HuH-7 (cell line): ENCODE measurements around the gene SNX33.
"Not testable (repeated sequence)": the region's sequence is repeated elsewhere in the genome, so short reads cannot be mapped to it uniquely, and the experiment has no call there.

Source experiments
- DNase-seq: peaks from one replicate; pipeline ENCODE4 v3.0.0; 2011; ENCODE audit warnings: low spot score

Gene SNX33

DNA sequence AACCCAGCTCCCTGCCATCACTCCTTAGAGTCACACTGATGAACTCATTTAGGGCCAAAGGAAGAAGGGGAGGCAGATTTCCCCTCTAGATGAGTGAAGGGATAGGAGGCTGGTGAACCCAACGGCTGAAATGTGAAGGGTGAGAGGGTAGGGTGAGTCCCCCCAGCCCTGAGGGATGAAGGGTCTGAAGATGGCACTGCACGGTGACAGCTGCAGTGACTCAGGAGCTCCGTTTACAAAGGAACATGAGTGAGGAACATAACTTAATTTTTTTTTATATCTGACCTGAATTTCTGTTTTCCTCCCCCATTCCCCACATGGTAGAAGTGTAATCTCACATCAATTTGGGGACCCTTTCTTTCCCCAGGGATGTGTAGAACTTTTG lies 14.0 kb downstream of the SNX33 start:
- no peak for DNase-seq

DNA sequence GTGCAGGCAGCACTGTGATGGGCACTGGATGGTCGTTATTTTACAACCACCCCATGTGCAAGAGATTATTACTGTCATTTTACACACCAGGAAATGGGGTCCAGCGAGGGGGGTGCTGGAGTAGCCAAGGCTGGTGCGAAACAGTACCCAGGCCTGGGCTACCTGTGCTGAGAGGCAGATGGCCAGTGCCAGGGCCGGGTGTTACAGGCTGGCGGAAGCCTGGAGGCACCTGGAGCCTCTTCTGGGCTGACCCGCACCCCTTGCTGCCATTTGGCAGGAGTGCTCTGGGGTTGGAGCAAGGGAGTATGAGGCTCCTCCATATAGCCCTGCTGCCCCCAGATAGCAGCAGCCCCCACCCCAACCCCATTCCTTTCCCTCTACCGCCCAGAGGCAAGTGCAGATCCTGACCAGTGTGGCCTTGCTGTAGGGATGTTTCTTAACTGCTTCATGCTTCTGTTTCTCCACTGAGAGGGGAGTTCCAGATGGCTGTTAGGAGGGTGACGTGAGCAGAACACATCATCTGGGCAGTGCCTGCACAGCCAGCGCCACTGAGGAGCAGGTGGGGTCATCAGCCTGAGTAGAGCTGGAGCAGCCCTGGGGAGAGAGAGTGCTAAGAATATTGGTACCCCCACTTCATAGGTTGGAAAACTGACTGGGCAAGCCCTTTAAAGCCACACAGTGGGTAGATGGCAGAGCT lies 15.3 kb downstream of the SNX33 start:
- no peak for DNase-seq

DNA sequence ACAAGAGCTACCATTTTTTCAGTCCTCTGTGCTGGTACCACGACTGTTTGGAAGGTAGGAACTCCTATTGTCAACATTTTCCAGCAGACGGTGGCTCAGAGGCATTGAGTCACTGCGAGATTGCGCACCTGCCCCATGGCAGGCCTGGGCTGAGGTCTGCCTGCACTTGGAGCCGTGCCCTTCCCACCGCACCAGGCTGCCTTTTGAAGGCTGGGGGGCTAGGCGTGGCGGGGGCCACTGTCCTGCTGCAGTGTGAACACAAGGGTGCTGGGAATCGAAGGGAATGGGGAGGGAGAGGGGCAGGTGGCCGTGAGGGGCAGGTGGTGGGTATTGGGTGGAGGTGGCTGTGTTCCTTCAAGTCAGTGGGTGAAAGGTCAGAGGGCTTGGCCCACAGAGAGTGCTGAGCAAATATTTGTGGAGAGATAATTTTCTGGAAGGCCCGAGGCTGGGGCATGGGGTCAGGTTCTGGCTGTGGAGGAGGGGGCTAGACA lies 16.3 kb downstream of the SNX33 start:
- DNase-seq: peak; percentile 69

DNA sequence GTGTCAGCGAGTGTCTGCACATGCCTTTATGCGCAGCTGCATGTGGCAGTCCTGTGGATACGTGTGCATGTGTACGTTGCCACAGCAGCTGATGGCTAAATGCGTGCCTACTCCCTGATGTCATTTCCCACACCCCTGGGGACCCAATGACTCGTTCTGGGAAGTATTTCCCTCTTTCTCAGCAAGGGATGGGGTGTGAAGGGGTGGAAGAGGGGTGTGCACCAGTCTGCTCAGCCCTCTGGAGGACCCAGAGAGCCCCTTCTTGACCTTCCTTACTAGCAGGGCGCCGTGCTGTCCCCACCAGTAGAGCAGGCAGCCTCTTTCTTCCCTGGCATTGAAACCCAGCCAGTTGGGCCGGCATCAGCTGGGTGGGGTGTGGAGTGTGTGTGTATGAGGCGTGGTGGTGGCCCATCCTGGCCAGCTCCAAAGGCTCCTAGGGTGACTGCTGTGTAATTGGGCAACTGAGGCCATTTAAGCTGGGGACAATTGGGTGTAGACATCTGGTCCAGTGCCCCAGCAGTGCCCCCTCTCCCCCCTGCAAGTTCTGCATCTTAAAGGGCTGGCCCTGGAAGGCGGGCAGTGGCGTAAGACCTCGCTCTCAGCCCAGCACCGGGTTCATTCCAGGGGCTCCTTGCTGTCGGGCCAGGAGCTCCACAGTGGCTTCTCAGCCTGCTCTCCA lies 19.2 kb downstream of the SNX33 start:
- no peak for DNase-seq

DNA sequence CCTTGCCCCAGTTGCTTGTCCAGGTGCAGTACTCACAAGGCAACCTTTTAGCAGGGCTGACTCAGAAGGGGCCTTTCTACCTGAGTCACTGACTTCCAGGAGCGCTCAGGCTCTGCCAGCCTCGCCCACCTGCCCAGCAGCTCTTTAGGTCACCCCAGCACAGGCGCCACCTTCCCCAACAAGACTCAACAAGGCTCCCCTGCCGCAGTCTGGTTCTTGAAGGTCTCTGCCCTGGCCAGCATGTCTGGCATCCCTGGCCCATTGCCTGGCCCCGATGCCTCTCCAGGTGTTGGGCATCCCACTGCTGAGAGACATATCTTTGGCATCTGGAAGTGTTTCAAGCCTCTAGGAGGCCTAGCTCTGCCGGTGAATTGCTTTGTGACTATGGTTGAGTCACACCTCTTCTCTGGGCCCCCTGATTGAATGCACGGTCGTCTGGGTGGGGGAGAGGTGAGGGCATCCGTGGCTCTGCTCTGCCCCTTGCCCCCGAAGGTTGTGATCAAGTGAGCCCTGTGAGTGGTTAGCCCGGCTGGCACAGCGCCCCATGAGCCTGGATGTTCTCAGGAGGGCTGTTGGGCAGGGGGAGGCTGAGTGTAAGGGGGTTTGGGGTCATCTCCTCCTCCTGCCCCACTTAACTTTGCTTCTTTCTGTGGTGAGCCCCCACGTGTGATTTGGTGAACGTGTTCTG lies 21.6 kb downstream of the SNX33 start:
- DNase-seq: no peak

DNA sequence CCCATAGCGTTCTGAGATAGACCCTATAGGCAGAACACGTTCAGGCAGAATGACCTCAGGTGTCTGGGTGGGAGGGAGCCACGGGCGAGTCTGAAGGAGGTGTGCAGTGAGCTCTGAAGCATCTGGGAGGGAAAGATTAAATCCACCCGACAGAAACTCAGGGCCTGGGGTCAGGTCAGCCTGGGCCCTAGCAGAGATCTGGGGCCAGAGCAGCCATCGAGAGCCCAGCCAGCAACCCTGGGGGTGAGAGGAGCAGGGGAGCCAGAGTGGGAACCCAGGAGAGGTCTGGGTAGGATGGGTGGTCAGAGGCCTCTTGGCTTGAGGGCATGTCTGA lies 22.1 kb downstream of the SNX33 start:
- no peak for DNase-seq

DNA sequence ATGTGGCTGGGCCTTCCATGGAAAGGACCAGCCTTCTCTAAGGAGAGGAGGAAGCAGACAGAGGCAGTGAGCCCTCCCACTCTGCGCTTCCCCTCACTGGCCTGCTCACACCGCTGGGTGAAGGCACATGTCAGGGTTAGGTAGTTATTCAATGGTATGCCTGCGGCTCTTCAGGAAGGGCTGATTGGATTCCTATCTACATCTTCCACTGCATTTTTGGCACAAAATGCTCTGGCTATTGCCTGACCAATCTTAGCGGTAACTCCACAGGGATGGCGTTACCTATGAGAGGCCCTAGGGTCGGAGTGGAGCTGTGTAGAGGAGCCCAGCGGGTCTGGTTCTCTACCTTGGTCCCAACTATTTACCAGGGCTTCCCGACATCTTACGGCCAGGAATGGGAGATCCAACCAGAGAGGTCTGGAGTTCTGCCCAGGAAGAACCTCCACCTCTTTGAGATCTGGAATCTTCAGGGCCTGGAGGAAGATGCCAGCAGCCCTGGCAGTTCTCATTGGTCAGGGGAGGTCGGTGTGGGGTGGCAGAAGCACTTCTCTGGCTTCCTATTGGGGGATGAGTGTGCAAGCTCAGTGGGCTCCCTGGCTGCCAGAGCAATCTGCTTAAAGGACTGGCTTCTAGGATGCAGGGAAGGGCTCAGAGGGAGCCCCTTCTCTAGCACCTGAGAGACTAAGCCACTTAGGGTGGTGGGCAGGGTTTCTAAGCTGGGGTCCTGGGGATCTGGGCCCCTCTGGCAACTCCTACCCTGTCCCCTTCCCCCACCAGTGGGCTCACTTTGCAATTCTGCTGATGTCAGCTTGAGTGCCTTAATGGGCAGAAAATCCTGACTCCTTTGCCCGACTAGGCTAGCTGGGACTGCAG lies 24.3 kb downstream of the SNX33 start:
- DNase-seq: no peak

DNA sequence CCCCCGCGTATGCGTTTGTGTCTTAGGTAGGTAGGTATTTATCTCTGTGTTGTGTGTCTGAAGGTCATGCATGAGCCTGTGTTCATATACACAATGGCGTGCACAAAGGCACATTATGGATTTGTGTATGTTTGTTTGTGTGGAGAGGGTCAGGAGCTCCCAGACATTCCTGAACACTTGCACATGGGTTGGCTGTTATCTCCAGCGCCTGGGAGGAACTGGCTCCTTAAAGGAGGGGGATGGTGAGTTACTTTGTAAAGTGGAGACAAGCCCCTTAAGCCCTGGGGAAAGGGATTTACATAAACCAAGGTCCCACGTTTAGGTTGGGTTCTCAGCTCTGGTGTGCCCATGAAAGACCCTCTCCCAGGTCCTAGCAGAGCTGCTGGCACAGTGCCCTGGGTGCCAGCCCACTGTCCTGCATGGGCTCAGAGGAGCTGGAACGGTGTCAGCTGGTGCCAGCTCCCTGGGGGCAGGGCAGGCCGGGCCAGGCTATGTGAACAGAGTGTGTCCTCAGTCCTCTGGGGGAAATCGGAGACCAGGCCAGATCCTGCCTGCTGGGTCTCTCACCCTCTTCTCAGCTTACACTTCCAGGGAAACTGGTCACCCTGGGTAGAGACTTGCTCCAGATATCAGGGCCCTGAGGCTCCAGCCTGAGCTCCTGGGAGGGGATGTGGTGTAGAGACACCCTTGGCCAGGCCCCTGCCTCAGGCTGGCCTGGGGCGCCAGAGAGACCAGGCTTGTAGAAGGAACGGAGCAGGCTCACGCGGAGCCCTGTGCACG lies 25.1 kb downstream of the SNX33 start:
- no peak for DNase-seq

DNA sequence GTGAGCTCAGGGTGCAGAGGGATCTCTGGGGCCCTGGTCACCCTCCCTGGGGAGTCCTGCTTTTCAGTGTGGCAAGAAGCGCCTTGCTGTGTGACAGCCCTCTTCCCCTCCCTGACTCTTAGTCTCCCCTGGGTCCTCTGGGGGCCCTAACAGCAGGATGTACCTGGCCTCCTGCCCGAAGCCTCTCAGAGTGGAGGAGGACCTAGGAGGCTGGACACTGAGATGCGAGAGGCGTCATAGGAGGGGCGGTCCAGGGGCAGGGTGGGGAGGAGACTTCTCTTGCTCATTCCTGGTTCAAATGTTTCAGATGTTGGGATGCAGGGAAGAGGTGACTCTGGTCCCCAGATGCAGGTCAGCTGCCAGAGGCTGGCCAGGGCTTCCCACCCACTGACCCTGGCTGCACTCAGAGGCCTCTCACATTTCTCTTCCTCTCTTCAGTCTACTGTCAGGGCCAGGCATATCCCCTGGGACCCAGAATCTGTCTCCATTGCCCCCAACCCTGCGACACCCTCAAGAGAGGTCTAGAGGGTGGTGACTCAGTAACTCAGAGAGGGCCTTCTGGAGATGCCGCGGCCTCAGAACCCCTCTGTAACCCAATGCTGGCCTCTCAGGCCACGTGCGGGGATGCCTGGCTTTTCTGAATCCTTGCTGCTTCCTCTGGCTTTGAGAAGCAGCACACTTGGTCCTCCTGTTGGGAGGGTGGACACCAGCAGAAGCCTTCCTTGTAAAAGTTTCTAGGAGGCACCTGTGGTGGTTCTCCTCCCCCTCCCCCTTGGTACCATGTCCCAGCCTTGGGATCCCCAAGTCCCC lies 25.9 kb downstream of the SNX33 start:
- DNase-seq: no peak

DNA sequence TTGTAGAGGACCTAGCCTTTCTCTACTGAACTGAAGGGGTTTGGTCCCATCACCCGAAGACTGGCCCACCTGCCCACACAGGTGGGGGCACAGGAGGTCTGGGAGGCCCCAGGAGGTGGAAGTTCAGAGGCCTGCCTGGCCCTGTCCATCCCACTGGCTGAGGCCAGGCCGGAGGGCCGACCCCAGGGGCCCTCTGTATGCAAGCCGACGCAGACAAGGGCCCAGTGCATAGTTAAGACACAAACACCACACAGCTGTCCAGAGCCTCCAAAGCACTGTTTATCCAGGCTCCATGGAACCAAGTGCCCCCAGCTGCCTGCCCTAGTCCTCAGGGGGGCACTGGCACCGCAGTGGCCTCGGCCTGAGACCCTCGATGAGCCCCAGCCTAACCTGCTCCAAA lies 26.7 kb downstream of the SNX33 start:
- DNase-seq: no peak

DNA sequence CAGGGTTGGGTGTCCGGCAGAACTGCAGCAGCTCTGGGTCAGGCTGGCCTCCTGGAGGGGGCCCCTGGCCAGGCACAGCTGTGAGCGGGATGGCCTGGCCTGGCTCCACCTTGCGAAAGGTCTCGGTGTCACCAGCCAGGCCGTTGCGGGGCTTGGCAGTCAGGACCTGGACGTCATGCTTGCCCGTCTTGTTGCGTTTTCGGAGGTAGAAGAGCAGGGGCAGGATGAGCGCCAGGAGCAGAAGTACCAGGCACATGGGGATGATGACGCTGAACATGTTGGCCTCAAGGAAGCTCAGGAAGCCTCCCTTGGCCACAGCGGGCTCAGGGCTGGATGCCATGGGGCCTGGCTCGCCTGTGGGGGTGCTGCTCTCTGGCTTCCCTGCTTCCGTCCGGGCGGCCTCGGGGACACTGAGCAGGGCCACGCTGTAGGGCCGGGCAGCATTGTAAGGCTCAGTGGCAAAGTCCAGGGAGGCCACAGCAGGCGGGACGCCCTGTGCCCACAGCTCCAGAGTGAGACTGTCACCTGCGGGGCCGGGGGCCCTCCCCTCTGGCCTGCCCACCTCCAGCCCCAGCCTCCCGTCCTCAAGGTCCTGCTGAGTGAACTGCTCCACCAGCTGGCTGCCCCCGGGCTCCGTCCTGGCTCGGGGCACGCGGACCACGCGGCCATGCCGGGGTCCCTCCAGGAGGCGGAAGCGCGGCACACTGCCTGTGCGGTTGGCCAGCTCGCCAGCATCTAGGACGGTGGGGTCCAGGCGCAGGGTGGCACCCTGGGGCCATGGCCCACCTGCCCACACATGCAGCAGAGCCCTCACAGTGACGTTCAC lies 28.1 kb downstream of the SNX33 start:
- no peak for DNase-seq

DNA sequence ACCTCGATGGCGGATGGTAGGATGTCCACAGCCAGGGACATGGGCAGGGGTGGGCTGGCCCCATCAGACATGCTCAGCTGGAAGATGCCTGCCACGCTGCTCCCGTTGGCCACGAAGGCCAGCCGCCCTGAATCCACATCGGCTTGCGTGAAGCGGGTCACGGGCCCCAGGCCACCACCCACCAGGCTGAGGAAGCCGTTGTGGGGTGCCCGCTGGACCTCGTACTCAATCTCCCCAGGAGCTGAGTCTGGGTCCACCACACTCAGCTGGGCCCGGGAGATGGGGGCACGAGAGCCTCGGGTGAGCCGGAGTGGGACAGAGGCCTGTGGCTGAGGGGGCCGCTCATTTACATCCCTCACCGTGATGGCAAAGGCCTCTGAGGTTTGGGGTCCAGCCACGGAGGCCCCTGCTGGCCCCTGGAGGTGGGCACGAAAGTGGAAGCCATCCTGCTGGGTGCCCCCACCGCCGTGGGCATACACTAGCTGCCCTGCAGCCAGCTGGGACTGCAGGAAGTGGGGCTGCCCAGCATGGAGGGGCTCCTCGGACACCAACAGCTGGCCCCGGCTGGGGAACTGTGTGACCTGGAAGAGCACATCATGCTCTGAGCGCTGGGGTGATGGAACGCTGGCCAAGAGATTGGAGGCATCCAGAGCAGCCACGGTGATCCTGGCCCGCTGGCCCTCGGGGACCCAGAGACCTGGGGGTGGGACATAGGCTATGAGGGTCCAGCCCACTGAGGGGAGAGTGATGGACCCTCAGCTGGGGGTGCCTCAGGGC lies 29.2 kb downstream of the SNX33 start:
- no peak for DNase-seq

DNA sequence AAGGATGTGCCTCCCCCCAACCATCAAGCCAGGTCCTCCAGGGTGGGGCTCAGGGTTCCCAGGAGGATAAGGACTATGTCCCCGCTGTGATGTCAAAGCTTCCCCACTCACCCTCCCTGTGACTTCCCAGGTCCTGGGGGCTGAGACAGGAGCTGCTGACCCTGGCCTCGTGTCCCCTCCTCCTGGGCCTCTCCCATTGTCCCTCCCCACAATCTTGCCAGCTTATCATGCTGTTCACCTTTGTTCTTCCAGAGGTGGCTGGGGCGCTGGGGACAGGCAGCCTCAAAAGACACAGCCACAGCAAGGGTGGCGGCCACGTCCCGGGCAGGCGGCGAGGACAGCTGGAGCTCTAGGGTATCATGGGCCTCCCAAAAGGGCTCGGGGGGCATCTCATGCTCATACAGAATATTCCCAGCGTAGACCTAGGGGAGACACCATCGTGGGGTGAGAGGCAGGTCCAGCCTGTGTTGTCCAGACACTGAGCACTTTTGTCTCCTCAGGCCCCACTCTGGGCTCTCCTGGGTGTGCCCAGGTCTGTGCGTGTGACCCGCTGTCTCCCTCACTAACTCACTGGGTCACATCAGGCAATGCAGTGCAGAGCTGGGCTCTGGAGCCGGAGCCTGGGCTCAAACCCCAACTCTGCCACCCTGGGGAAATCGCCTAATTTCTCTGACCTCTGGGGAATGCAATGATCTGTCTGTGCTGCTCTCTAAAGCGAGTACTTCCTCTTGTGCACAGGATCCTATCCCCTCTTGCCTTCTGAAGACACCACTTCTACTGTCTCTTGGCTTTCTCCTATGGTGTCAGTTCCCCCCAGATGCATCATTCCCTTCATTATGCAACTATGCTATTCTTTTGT lies 30.0 kb downstream of the SNX33 start:
- DNase-seq: no peak

DNA sequence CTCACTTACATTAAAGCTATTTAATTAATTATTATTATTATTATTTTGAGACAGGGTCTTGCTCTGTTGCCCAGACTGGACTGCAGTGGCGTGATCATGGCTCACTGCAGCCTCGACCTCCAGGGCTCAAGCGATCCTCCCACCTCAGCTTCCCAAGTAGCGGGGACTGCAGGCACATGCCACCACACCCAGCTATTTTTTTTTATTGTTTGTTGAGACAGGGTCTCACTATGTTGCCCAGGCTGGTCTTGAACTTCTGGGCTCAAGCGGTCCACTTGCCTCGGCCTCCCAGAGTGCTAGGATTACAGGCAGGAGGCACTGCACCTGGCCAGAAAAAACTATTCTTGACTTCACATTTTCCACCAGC lies 30.6 kb downstream of the SNX33 start:
- DNase-seq: not testable (repeated sequence)

DNA sequence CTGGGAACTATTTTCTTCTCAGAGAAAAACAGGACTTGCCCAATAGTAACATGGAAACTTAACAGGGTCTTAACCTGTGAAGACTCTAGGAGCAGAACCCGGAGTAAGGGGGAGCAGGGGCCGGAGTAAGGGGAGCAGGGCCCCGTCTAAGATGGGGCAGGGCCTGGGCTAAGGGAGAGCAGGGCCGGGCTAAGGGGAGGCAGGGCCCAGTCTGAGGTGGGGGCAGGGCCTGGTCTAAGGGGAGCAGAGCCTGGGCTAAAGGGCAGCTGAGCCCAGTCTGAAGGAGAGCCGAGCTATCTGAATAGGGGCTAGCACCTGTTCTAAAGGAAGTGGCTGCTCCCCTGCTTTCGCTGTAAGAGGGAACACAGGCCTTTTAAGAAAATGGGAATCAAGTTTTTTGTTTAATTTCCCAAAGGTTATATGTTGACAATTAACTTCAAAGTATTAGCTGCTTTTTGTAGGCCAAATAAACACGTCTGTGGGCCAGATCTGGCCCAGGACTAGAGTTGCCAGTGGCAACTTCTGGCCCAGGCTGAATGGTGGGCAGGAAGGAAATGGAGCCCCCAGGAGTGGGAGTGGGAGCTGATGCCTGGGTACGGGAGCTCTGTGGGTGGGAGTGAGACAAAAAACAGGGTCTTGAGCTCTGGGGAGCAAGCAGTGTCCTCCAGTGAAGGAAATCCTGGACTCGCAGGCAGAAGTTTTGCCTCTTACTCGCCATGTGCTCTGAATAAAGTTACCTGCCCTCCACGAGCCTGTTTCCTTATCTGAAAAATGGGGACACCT lies 32.5 kb downstream of the SNX33 start:
- no peak for DNase-seq

DNA sequence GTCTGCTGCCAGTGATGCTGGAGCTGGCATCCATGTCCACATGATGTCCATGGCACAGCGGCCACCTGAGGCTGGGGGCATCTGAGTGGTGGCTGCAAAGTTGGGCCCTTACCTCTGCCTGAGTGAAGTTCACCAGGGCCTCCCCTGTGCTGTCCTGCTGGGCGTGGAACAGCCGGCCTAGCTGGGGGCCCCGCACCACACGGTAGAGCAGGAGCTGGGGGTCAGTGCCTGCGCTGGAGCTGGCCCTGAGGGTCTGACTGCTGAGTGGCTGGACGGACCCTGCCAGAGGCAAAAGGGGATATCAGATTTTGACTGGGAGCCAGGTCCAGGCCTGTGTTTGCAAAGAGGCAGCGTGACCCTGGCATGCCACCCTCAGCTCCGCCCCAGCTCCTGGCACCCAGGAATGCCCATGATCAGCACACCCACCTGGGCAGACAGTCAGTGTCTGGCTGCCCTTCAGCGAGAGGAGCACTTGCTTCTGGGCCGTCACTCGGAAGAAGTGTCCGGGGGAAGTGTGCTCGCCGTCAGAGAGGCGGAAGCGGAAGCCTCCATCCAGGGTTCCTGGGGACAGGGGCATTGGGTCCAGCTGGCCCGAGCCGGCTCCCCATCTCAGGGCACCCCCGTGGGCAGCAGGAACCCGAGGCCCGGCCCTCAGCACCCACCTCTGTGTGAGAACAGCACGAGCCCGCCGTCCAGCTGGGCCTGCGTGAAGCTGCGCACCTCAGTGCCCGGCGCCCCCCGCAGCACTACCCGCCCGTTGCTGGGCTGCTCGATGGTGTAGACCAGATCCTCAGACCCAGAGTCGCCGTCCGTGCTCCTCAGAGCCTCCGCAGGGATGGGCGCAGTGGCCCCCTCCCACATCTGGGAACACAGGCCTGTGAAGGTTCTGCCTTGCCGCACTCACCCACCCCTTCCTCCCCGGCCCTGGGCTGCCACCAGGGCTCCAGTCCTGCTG lies 34.7 kb downstream of the SNX33 start:
- no peak for DNase-seq
